Mucosa of stomach (tissue), 1 donor: Measurements from ENCODE around the gene IQSEC3.

Experiments
- H3K27me3 ChIP-seq: one replicate; pipeline ENCODE4 v1.7.0; 2013; ENCODE audit warnings: mild to moderate bottlenecking, low read length; ENCODE audit not compliant: control insufficient read depth, insufficient read depth
- H3K36me3 ChIP-seq: one replicate; pipeline ENCODE4 v1.7.0; 2013; ENCODE audit warnings: low read length; ENCODE audit not compliant: control insufficient read depth, insufficient read depth
- H3K4me1 ChIP-seq: one replicate; pipeline ENCODE4 v1.7.0; 2013; ENCODE audit warnings: mild to moderate bottlenecking, low read length; ENCODE audit not compliant: control insufficient read depth, insufficient read depth
- H3K4me3 ChIP-seq: one replicate; pipeline ENCODE4 v1.7.0; 2013; ENCODE audit warnings: low read length
- H3K9ac ChIP-seq: one replicate; pipeline ENCODE4 v1.7.0; 2013; ENCODE audit warnings: mild to moderate bottlenecking, low read length, moderate library complexity
- H3K9me3 ChIP-seq: one replicate; pipeline ENCODE4 v1.7.0; 2013; ENCODE audit warnings: mild to moderate bottlenecking, low read length, moderate library complexity; ENCODE audit not compliant: control insufficient read depth
- donor health status: Pancreatic carcinoma.

The IQSEC3 gene

DNA sequence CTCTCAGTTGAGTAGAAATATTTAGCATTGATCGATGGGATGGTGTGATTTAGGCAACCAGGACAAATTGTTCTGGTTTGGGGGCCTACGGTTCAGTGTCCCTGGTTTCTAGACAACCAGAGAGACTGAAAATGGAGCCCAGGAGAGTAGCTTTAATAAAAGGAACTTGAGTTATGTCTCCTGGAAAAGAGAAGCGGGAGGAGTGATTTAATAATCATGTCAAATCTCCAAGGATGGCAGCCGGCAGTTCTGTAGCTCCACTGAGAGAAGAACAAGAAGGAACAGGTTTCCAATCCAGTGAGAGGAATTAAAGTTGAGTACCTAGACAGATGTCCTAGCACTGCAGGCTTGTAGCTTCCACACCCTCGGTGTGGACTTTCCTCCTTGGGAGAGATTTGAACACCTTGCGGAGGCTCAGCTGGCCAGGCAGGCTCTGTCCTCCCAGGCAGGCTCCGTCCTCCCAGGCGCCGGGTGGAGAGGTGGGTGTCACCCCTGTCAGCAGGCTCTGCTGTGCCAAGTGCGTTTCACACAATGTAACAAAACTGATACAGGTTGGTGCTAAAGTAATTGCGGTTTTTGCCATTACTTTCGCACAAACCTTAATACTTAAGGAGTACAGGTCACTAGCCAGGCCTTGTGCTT is 101.5 kb downstream of the IQSEC3 start:
- H3K9me3 ChIP-seq = no peaks in the 10 kb centered on the region
- peaks cover 12% of the 10 kb centered on the region for H3K27me3 ChIP-seq
- no peaks in the 10 kb centered on the region for H3K36me3 ChIP-seq
- H3K9ac ChIP-seq = no peak overlapping the region
- H3K4me3 ChIP-seq = no peak overlapping the region
- peaks cover 27% of the 10 kb centered on the region for H3K4me1 ChIP-seq

DNA sequence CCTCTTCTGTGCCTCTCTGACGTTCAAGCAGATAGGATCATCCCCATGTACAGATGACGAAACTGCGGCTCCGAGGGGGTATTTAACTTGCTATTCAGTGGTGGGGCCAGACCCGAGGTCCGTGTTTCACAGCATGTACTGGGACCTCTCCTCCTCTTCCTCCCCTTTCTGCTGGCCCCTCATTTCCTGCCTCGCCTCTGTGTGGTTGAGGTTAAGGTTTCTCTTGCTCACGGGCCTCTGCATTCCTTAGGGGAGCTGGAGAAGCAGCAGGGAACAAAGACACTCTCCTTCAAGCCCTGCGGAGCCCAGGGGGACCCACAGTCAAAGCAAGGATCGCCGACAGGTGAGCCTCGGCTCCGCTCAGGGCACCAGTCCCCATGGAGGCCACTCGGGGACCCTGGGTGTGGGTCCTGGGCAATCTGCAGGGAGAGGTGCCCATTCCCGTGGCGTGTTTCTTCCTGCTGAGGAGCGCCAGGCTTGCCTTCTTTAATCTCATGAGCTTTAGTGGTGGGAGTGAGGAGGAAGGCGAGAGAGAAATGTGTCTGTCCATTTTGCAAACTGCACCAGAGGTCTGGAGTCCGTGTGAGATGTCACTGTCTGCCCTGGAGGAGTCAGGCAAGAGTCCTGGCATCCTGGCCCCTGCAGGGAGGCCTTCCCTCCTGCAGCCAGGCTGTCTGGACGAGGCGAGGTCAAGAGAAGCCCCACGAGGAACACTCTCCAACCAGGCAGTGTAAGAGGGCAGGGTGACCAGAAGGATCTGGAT is 102.4 kb downstream of the IQSEC3 start:
- no peaks in the 10 kb centered on the region for H3K36me3 ChIP-seq
- no peak overlapping the region for H3K4me3 ChIP-seq
- H3K9ac ChIP-seq = no peak overlapping the region
- no peaks in the 10 kb centered on the region for H3K9me3 ChIP-seq
- H3K4me1 ChIP-seq = peaks cover 31% of the 10 kb centered on the region
- peaks cover 20% of the 10 kb centered on the region for H3K27me3 ChIP-seq

DNA sequence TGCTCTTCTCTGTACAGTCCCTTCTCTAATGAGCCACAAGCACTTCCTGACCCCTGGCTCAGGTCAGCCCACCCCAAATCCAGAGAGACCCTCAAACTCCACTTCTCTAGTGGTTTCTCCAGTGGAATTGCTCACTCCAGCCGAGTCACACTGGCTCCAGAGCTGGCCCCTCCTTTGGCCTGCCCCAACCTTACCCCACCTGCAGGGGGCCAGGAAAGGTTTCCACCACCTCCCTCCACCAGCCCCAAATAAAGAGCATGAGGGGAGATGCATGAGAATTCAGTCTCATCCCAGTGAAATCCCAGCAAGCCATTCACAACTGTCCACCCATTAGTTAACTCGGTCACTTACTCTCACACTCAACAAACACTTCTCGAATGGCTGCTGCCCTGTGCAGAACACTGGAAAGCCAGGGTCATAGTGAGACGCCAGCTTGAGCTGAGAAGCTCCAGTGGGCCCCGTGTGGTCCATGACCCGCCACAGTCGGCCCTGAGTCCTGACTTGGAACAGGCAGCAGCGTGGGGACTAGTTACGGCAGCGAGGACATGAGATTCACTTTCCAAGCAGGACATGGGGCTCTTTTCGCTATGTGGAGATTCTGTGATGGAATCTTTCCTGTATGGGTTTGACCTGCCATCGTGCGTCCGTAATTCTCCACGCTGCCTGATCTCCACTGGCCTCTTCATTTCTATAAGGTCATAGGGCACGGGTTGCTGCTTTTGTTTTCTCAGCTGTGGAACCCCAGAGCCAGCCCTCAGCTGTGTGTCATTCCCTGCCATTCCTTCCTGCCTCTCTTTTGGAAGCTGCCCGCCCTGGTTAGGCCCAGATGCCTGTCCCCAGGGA is 103.2 kb downstream of the IQSEC3 start:
- H3K27me3 ChIP-seq = peaks cover 24% of the 10 kb centered on the region
- H3K9me3 ChIP-seq = no peaks in the 10 kb centered on the region
- H3K4me1 ChIP-seq = peaks cover 30% of the 10 kb centered on the region
- no peak overlapping the region for H3K9ac ChIP-seq
- no peaks in the 10 kb centered on the region for H3K36me3 ChIP-seq
- no peak overlapping the region for H3K4me3 ChIP-seq

DNA sequence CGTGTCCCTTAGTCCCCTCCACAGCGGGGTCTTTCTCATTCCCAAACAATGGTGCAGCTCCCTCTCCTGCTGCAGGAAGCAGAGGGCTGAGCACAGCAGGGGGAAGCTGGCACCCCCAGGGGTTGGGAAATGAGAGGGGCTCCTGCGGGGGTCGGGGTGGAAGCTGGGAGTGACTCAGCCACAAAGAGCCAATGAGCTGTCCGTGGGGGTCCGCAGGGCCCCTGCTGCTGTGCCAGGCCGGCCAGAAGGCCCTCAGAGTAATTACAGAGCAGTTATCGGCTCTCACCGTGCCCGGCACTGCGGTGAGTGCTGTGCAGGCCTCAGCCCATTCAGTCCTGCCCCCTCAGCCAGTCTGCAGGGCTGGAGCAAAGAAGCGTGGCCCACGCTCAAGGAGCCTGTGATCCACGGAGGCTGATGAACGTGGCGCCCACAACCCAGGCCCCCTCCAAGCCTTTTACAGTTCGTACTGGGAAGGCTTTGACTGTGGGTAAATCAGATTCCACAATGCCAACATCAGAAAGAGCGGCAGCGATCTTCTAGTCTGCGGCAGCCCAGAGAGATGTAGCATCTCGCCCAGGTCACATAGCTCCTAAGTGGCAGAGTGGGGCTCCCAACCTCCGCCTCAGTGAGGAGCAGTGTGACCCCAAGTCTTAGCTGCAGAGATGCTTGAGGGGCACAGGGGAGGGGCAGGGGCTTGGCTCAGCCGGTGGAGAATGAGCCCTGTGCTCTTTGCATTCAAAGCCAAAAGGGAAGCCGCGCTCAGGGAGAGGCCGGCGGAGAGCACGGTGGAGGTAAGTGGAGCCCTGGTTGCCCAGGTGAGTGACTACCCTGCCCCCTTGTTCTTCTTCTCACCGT is 104.0 kb downstream of the IQSEC3 start:
- Histone ChIP-seq H3K36me3 (no peaks in the 10 kb centered on the region), H3K27me3 (peaks cover 24% of the 10 kb centered on the region), H3K4me1 (peaks cover 31% of the 10 kb centered on the region), H3K4me3 (no peak overlapping the region), H3K9me3 (no peaks in the 10 kb centered on the region), H3K9ac (no peak overlapping the region)

- no peak overlapping the region for H3K9ac ChIP-seq
- peaks cover 37% of the 10 kb centered on the region for H3K4me1 ChIP-seq
- H3K4me3 ChIP-seq = no peak overlapping the region
- H3K36me3 ChIP-seq = no peaks in the 10 kb centered on the region
- H3K9me3 ChIP-seq = no peaks in the 10 kb centered on the region
- H3K27me3 ChIP-seq = peaks cover 24% of the 10 kb centered on the region
These were observed 104.7 kb downstream of the IQSEC3 start for GRCh38 chr12:171276-171675.

DNA sequence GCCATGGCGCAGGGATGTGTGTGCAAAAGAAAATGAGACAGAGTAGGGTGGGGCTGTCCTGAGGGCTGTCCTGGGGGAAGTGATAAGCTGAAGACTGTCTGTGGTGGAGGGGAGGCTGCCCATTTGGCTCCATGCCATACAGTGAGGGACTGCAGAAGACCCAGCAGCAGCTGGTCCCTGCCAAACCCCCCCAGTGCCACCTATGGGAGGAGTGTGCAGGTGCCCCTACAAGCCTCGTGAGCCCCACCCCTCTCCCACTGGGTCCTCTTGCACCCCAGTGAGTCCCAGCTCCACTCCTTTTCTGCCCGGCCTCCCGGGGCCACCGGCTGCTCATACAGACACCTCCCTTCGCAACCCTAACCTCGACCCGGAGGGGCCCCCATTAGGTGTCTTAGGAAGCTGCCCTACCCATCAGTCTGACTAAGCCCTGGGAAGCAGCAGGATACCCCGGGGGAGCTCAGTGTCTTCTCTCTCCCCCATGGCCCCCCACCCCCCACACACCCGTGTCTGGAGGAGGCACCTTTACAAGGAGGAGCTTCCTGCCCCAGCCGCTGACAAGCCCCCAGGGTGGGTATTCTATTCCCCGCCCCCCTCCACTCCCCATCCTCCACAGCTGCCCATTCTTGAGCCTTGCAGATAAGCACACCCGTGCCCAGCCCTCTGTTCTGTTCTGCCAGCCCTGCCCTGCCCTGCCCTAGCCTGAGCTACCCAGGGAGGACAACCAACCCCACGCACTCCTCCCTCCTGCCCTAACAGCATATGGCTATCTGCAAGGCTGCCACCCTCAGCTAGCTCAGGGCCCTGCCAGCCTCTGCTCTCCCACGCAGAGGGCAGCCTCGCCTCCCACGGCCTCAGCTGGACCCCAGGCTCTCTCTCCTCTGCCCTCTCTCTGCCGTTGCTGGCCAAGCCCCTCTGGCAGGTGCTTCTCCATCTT is 105.4 kb downstream of the IQSEC3 start:
- no peak overlapping the region for H3K4me3 ChIP-seq
- H3K36me3 ChIP-seq = no peaks in the 10 kb centered on the region
- peaks cover 44% of the 10 kb centered on the region for H3K4me1 ChIP-seq
- peaks cover 24% of the 10 kb centered on the region for H3K27me3 ChIP-seq
- no peak overlapping the region for H3K9ac ChIP-seq
- H3K9me3 ChIP-seq = no peaks in the 10 kb centered on the region

- Histone ChIP-seq H3K4me1 (peaks cover 47% of the 10 kb centered on the region), H3K9me3 (no peaks in the 10 kb centered on the region), H3K36me3 (no peaks in the 10 kb centered on the region), H3K4me3 (no peak overlapping the region), H3K27me3 (peaks cover 24% of the 10 kb centered on the region), H3K9ac (no peak overlapping the region)
These were observed 106.2 kb downstream of the IQSEC3 start for GRCh38 chr12:172732-173161.

GRCh38 chr12:174124-174523 is 107.6 kb downstream of the IQSEC3 start:
- H3K4me1 ChIP-seq = peaks cover 42% of the 10 kb centered on the region

DNA sequence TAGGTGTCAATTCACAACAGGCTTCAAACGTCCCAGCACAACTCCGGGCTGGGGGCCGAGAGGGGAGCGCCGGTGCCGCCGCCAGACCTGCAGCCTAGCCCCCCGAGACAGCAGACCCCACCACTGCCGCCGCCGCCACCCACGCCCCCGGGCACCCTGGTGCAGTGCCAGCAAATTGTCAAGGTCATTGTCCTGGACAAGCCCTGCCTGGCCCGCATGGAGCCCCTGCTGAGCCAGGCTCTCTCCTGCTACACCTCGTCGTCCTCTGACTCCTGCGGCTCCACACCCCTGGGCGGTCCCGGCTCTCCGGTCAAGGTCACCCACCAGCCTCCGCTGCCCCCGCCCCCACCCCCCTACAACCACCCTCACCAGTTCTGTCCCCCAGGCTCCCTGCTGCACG is 108.0 kb downstream of the IQSEC3 start:
- Histone ChIP-seq H3K9me3 (no peaks in the 10 kb centered on the region), H3K27me3 (peaks cover 30% of the 10 kb centered on the region)

More at GRCh38 chr12:174124-174523, 107.6 kb downstream of the IQSEC3 start:
- peaks cover 31% of the 10 kb centered on the region for H3K27me3 ChIP-seq
- H3K36me3 ChIP-seq = no peaks in the 10 kb centered on the region
- H3K9me3 ChIP-seq = no peaks in the 10 kb centered on the region
- H3K9ac ChIP-seq = no peak overlapping the region
- H3K4me3 ChIP-seq = no peak overlapping the region

GRCh38 chr12:175250-175649 is 108.7 kb downstream of the IQSEC3 start:
- no peaks in the 10 kb centered on the region for H3K36me3 ChIP-seq
- H3K9ac ChIP-seq = no peak overlapping the region
- H3K27me3 ChIP-seq = peaks cover 30% of the 10 kb centered on the region

More for the DNA sequence above, 108.0 kb downstream of the IQSEC3 start:
- Histone ChIP-seq H3K4me3 (no peak overlapping the region), H3K36me3 (no peaks in the 10 kb centered on the region), H3K9ac (no peak overlapping the region), H3K4me1 (peaks cover 42% of the 10 kb centered on the region)

More at GRCh38 chr12:175250-175649, 108.7 kb downstream of the IQSEC3 start:
- Histone ChIP-seq H3K9me3 (no peaks in the 10 kb centered on the region), H3K4me3 (no peak overlapping the region), H3K4me1 (peaks cover 42% of the 10 kb centered on the region)
